Measurements from ENCODE around the gene ICAM2.

GRCh38 chr17:63984236-63984635, 36.2 kb downstream of the ICAM2 start:
- TF ChIP-seq CTCF (IDR thresholded peaks at IDR 0.05) (no peak), ZFX (IDR thresholded peaks at IDR 0.05; ENCODE audit: borderline replicate concordance) (no peak)

Measured in 22Rv1 (cell line).